Sigmoid colon (tissue), 4 donors: ENCODE data around the gene TXNDC15.
"Not testable (repeated sequence)": the region's sequence is repeated elsewhere in the genome, so short reads cannot be mapped to it uniquely, and the experiment has no call there.

Source experiments
- CTCF ChIP-seq, 4 experiments: fragments of 450-650 bp in 3 of 4; fragments of 200-600 bp in 1 of 4; IDR thresholded peaks; one replicate each; pipeline ENCODE4 v1.5.1; 2016 to 2019; ENCODE audit warnings: antibody characterized with exemption in 4 of 4, mild to moderate bottlenecking in 3 of 4, moderate library complexity in 2 of 4
- EP300 ChIP-seq, 4 donors: sonication (generic); formaldehyde crosslinking; IDR thresholded peaks; one replicate each; pipeline ENCODE4 v1.6.1; 2017; ENCODE audit warnings: antibody characterized with exemption in 4 of 4
- POLR2A ChIP-seq, 2 donors: fragments of 450-650 bp; IDR thresholded peaks; one replicate each; pipeline ENCODE4 v1.6.1; 2016; ENCODE audit warnings: antibody characterized with exemption in 2 of 2, mild to moderate bottlenecking in 2 of 2, moderate library complexity in 2 of 2
- POLR2AphosphoS5 ChIP-seq, 4 donors: sonication (generic); formaldehyde crosslinking; IDR thresholded peaks; one replicate each; pipeline ENCODE4 v1.6.1; 2017; ENCODE audit warnings: antibody characterized with exemption in 4 of 4

- not testable (repeated sequence) for TF ChIP-seq CTCF, POLR2AphosphoS5, POLR2A, EP300 (IDR thresholded peaks at IDR 0.05)
Measured at GRCh38 chr5:134856465-134856864, 17.7 kb upstream of the TXNDC15 start.
